K562 (cell line): Measurements from ENCODE around the gene RUVBL2. TPM values are rescaled to one million over a fixed set of nuclear protein-coding genes. Genes with fewer than 3 reads are reported as not detected.

Source experiments
- ARID1B ChIP-seq: fragments of 450-650 bp; IDR thresholded peaks from 2 replicates; pipeline ENCODE4 v1.6.1; 2016; ENCODE audit warnings: antibody characterized with exemption, mild to moderate bottlenecking, inconsistent platforms
- CAMTA2 ChIP-seq: fragments of 250-450 bp; sonication (Bioruptor Pico); conservative IDR thresholded peaks from 2 replicates; pipeline ENCODE4 v1.5.1; 2022
- CEBPB ChIP-seq: fragments of 450-650 bp; IDR thresholded peaks from 2 replicates; pipeline ENCODE4 v1.6.1; 2016; ENCODE audit warnings: missing genetic modification characterization, missing compliant biosample characterization
- GATAD2A ChIP-seq: fragments of 450-650 bp; IDR thresholded peaks from 2 replicates; pipeline ENCODE4 v1.6.1; 2017
- ID3 ChIP-seq, 2 experiments: fragments of 250-450 bp in 1 of 2; fragments of 450-650 bp in 1 of 2; sonication (Bioruptor Pico) in 1 of 2; IDR thresholded peaks; 2 replicates each; pipeline versions ENCODE4 v1.6.1 to v1.8.0; 2016 to 2021; ENCODE audit warnings: mild to moderate bottlenecking in 2 of 2, moderate library complexity in 2 of 2, missing compliant biosample characterization in 1 of 2, missing genetic modification characterization in 1 of 2
- KDM5B ChIP-seq: fragments of 200-600 bp; sonication (generic); IDR thresholded peaks from 2 replicates; pipeline ENCODE4 v1.6.1; 2012; ENCODE audit warnings: low read depth, mild to moderate bottlenecking, moderate library complexity, low read length, control low read depth, inconsistent platforms; ENCODE audit not compliant: insufficient replicate concordance
- NFIC ChIP-seq: fragments of 450-650 bp; IDR thresholded peaks from 2 replicates; pipeline ENCODE4 v1.6.1; 2017; ENCODE audit warnings: mild to moderate bottlenecking, inconsistent platforms
- POLR3G ChIP-seq: IDR thresholded peaks from 2 replicates; pipeline ENCODE4 v1.6.1; 2011; ENCODE audit not compliant: insufficient read length, insufficient replicate concordance; ENCODE audit errors: extremely low read depth
- PRMT5 ChIP-seq: sonication (generic); formaldehyde crosslinking; IDR thresholded peaks from 2 replicates; pipeline ENCODE4 v1.5.0; 2020; ENCODE audit warnings: missing genetic modification reagents
- RBM22 ChIP-seq: fragments of 200-400 bp; formaldehyde crosslinking; IDR thresholded peaks from 2 replicates; pipeline ENCODE4 v1.6.1; 2018; ENCODE audit warnings: low read length, low read depth; ENCODE audit not compliant: poor library complexity, severe bottlenecking
- SIRT6 ChIP-seq: IDR thresholded peaks from one replicate; pipeline ENCODE4 v1.6.1; 2012; ENCODE audit warnings: low read depth, mild to moderate bottlenecking, control low read depth, inconsistent platforms, low read length, moderate library complexity
- ZC3H4 ChIP-seq: sonication (generic); formaldehyde crosslinking; IDR thresholded peaks from 2 replicates; pipeline ENCODE4 v1.9.0; 2021; ENCODE audit warnings: missing genetic modification reagents, borderline replicate concordance
- ZNF699 ChIP-seq: fragments of 250-450 bp; sonication (Bioruptor Pico); IDR thresholded peaks from 2 replicates; pipeline ENCODE4 v1.8.0; 2021; ENCODE audit warnings: mild to moderate bottlenecking, moderate library complexity; ENCODE audit not compliant: insufficient replicate concordance
- polyA plus RNA-seq, 8 experiments: library from polyadenylated mRNA; depleted of rRNA in 4 of 8; stranded (reverse) in 5 of 8; unstranded in 3 of 8; fragments of >200 nt; fragmentation: Nextera tagmentation in 2 of 8; fragmentation: Illumina TruSeq in 1 of 8; extraction: Ambion mirVana in 2 of 8; extraction: Trizol in 1 of 8; gene quantifications; 2 replicates each; pipeline versions ENCODE4 v1.2.1 to v1.2.3, GENCODE V29; 2011 to 2014; ENCODE audit warnings: inconsistent platforms in 1 of 8, missing spikeins in 1 of 8
- total RNA-seq, 7 experiments: library from RNA; depleted of rRNA in 6 of 7; stranded (reverse); fragments of >200 nt in 6 of 7; fragmentation: Illumina TruSeq in 2 of 7; extraction: Trizol in 2 of 7; gene quantifications; 2 replicates each; pipeline versions ENCODE4 v1.2.1 to v1.2.3, GENCODE V29; 2011 to 2021; ENCODE audit warnings: low replicate concordance in 1 of 7
- TF ChIP-seq, protein P1 (sequence below), 2 experiments: fragments of 450-650 bp in 1 of 2; sonication (generic) in 1 of 2; formaldehyde crosslinking in 1 of 2; IDR thresholded peaks; 2 replicates each; pipeline versions ENCODE4 v1.7.1 to v1.9.0; 2016 to 2022; ENCODE audit warnings: inconsistent platforms in 1 of 2, mild to moderate bottlenecking in 1 of 2, missing genetic modification reagents in 1 of 2
- TF ChIP-seq, protein P2 (sequence below): fragments of 200-400 bp; formaldehyde crosslinking; IDR thresholded peaks from 2 replicates; pipeline ENCODE4 v1.6.1; 2017; ENCODE audit warnings: mild to moderate bottlenecking, low read depth, low read length, moderate library complexity

The RUVBL2 gene
- total and polyA plus RNA-seq, 9 of the 15 experiments (the other 6 are each of a cell fraction or from before 2014, with no cell fraction given): 71.4 to 453 (median 237) TPM

- TF ChIP-seq, protein P1, sequence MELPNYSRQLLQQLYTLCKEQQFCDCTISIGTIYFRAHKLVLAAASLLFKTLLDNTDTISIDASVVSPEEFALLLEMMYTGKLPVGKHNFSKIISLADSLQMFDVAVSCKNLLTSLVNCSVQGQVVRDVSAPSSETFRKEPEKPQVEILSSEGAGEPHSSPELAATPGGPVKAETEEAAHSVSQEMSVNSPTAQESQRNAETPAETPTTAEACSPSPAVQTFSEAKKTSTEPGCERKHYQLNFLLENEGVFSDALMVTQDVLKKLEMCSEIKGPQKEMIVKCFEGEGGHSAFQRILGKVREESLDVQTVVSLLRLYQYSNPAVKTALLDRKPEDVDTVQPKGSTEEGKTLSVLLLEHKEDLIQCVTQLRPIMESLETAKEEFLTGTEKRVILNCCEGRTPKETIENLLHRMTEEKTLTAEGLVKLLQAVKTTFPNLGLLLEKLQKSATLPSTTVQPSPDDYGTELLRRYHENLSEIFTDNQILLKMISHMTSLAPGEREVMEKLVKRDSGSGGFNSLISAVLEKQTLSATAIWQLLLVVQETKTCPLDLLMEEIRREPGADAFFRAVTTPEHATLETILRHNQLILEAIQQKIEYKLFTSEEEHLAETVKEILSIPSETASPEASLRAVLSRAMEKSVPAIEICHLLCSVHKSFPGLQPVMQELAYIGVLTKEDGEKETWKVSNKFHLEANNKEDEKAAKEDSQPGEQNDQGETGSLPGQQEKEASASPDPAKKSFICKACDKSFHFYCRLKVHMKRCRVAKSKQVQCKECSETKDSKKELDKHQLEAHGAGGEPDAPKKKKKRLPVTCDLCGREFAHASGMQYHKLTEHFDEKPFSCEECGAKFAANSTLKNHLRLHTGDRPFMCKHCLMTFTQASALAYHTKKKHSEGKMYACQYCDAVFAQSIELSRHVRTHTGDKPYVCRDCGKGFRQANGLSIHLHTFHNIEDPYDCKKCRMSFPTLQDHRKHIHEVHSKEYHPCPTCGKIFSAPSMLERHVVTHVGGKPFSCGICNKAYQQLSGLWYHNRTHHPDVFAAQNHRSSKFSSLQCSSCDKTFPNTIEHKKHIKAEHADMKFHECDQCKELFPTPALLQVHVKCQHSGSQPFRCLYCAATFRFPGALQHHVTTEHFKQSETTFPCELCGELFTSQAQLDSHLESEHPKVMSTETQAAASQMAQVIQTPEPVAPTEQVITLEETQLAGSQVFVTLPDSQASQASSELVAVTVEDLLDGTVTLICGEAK (IDR thresholded peaks at IDR 0.05): no peak
- TF ChIP-seq, protein P1 (CRISPR knock-in tag; IDR thresholded peaks at IDR 0.05): no peak
- no peak for TF ChIP-seq KDM5B
- TF ChIP-seq ID3 (CRISPR knock-in tag; IDR thresholded peaks at IDR 0.05): no peak
- 0 out of 2 replicates have a peak, but pooled peaks have one; percentile 54 for TF ChIP-seq ID3 (tag; IDR thresholded peaks at IDR 0.05)
- no peak for TF ChIP-seq RBM22
- no peak for TF ChIP-seq ZNF699
- 0 out of 2 replicates have a peak, but pooled peaks have one; percentile 16 for TF ChIP-seq ARID1B
- no peak for TF ChIP-seq CAMTA2 (CRISPR knock-in tag)
- TF ChIP-seq, protein P2, sequence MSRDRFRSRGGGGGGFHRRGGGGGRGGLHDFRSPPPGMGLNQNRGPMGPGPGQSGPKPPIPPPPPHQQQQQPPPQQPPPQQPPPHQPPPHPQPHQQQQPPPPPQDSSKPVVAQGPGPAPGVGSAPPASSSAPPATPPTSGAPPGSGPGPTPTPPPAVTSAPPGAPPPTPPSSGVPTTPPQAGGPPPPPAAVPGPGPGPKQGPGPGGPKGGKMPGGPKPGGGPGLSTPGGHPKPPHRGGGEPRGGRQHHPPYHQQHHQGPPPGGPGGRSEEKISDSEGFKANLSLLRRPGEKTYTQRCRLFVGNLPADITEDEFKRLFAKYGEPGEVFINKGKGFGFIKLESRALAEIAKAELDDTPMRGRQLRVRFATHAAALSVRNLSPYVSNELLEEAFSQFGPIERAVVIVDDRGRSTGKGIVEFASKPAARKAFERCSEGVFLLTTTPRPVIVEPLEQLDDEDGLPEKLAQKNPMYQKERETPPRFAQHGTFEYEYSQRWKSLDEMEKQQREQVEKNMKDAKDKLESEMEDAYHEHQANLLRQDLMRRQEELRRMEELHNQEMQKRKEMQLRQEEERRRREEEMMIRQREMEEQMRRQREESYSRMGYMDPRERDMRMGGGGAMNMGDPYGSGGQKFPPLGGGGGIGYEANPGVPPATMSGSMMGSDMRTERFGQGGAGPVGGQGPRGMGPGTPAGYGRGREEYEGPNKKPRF: no peak
- no peak for TF ChIP-seq ZC3H4 (CRISPR knock-in tag)
- no peak for TF ChIP-seq GATAD2A
- TF ChIP-seq CEBPB (tag): no peak
- TF ChIP-seq POLR3G: no peak
- no peak for TF ChIP-seq PRMT5 (CRISPR knock-in tag)
- no peak for TF ChIP-seq NFIC
- TF ChIP-seq SIRT6: no peak
Observed at GRCh38 chr19:49014123-49014869, 20.6 kb downstream of the RUVBL2 start (continued).
